Neuronal stem cell (in vitro differentiated cells): ENCODE results near the gene BLOC1S5.
"Not testable (repeated sequence)": the region's sequence is repeated elsewhere in the genome, so short reads cannot be mapped to it uniquely, and the experiment has no call there.

Experiments
- DNase-seq: peaks from one replicate; pipeline ENCODE4 v3.0.0-alpha.2; 2013; ENCODE audit warnings: low spot score
- H2AFZ ChIP-seq: one replicate; pipeline ENCODE4 v1.6.1; 2013; ENCODE audit warnings: mild to moderate bottlenecking, low read length, inconsistent platforms
- H2AK5ac ChIP-seq: 2 replicates; pipeline ENCODE4 v1.6.1; 2013; ENCODE audit warnings: low read depth, mild to moderate bottlenecking, inconsistent platforms, low read length, moderate library complexity, mixed read lengths
- H2BK120ac ChIP-seq: 2 replicates; pipeline ENCODE4 v1.6.1; 2013; ENCODE audit warnings: low read depth, mild to moderate bottlenecking, inconsistent platforms, low read length, moderate library complexity, mixed read lengths
- H2BK12ac ChIP-seq: one replicate; pipeline ENCODE4 v1.6.1; 2013; ENCODE audit warnings: low read length, inconsistent platforms
- H2BK15ac ChIP-seq: 2 replicates; pipeline ENCODE4 v1.6.1; 2013; ENCODE audit warnings: mild to moderate bottlenecking, low read length, inconsistent platforms, mixed read lengths
- H2BK5ac ChIP-seq: one replicate; pipeline ENCODE4 v1.6.1; 2013; ENCODE audit warnings: inconsistent platforms, mild to moderate bottlenecking, low read length, moderate library complexity
- H3K14ac ChIP-seq: one replicate; pipeline ENCODE4 v1.6.1; 2013; ENCODE audit warnings: low read length, inconsistent platforms
- H3K18ac ChIP-seq: 2 replicates; pipeline ENCODE4 v1.6.1; 2013; ENCODE audit warnings: low read length, inconsistent platforms
- H3K23ac ChIP-seq: 2 replicates; pipeline ENCODE4 v1.6.1; 2013; ENCODE audit warnings: low read depth, mild to moderate bottlenecking, mixed read lengths, low read length, inconsistent platforms; ENCODE audit not compliant: poor library complexity
- H3K27ac ChIP-seq: replicated peaks from 3 replicates; pipeline ENCODE4 v1.5.1; 2013; ENCODE audit warnings: low read length, inconsistent platforms
- H3K27me3 ChIP-seq, 3 experiments: 2 replicates each; pipeline ENCODE4 v1.6.1; 2013; ENCODE audit warnings: low read length in 3 of 3, mild to moderate bottlenecking in 2 of 3, inconsistent platforms in 1 of 3, low read depth in 1 of 3, mixed read lengths in 1 of 3, moderate library complexity in 1 of 3; ENCODE audit not compliant: control insufficient read depth in 3 of 3, insufficient read depth in 3 of 3
- H3K36me3 ChIP-seq, 2 donors: replicated peaks in 1 of 2; 2 replicates each; pipeline ENCODE4 v1.6.1; 2013; ENCODE audit warnings: low read length in 2 of 2; ENCODE audit not compliant: control insufficient read depth in 2 of 2, insufficient read depth in 2 of 2
- H3K4ac ChIP-seq: 2 replicates; pipeline ENCODE4 v1.6.1; 2013; ENCODE audit warnings: inconsistent platforms, mild to moderate bottlenecking, low read length, moderate library complexity
- H3K4me1 ChIP-seq, 2 donors: 1 replicate in 1 of 2; 2 replicates in 1 of 2; pipeline ENCODE4 v1.6.1; 2013; ENCODE audit warnings: low read length in 2 of 2, low read depth in 1 of 2; ENCODE audit not compliant: control insufficient read depth in 2 of 2, insufficient read depth in 1 of 2
- H3K4me2 ChIP-seq: one replicate; pipeline ENCODE4 v1.6.1; 2013; ENCODE audit warnings: mild to moderate bottlenecking, low read length, inconsistent platforms; ENCODE audit not compliant: insufficient read depth, poor library complexity, severe bottlenecking
- H3K4me3 ChIP-seq, 2 donors: 2 replicates each; pipeline ENCODE4 v1.5.1; 2013; ENCODE audit warnings: low read length in 2 of 2, mild to moderate bottlenecking in 2 of 2, inconsistent platforms in 1 of 2, moderate library complexity in 1 of 2
- H3K79me1 ChIP-seq: one replicate; pipeline ENCODE4 v1.6.1; 2013; ENCODE audit warnings: low read depth, mild to moderate bottlenecking, inconsistent platforms, low read length, moderate library complexity
- H3K9ac ChIP-seq: one replicate; pipeline ENCODE4 v1.6.1; 2013; ENCODE audit warnings: mild to moderate bottlenecking, low read depth, low read length, inconsistent platforms; ENCODE audit not compliant: poor library complexity
- H3K9me3 ChIP-seq, 2 donors: replicated peaks in 1 of 2; 2 replicates each; pipeline versions ENCODE3 to v1.6.1; 2013; ENCODE audit warnings: low read length in 2 of 2, mild to moderate bottlenecking in 2 of 2, inconsistent platforms in 1 of 2, low read depth in 1 of 2, mixed read lengths in 1 of 2, moderate library complexity in 1 of 2; ENCODE audit not compliant: control insufficient read depth in 2 of 2, insufficient read depth in 1 of 2
- H4K8ac ChIP-seq: one replicate; pipeline ENCODE4 v1.6.1; 2013; ENCODE audit warnings: low read depth, mild to moderate bottlenecking, inconsistent platforms, low read length, moderate library complexity
- H4K91ac ChIP-seq: one replicate; pipeline ENCODE4 v1.6.1; 2013; ENCODE audit warnings: low read length, low read depth, mild to moderate bottlenecking, inconsistent platforms; ENCODE audit not compliant: poor library complexity
- WGBS, 2 donors: extraction: QIAGEN DNeasy Blood & Tissue Kit; methylation state at CpG; one replicate each; pipeline ENCODE4 v1.1.7; 2013; ENCODE audit warnings: missing lambda C conversion rate in 2 of 2, mixed read lengths in 1 of 2; ENCODE audit not compliant: insufficient read length in 2 of 2, insufficient replicate concordance in 1 of 2; ENCODE audit errors: extremely low coverage in 2 of 2; 5-methylcytosine and 5-hydroxymethylcytosine counted together

BLOC1S5 gene

GRCh38 chr6:7991536-7991935, 72.7 kb downstream of the BLOC1S5 start:
- Histone ChIP-seq H2BK12ac (no peak overlapping the region), H2BK5ac (no peak overlapping the region), H3K27me3 (peaks cover 0 to 44% (median 0%) of the 10 kb centered on the region in 3 experiments), H2BK120ac (no peak overlapping the region), H2AFZ (no peak overlapping the region), H3K36me3 (no peaks in the 10 kb centered on the region), H4K91ac (no peak overlapping the region), H3K23ac (no peak overlapping the region), H3K9me3 (peaks cover 0 to 21% of the 10 kb centered on the region in 2 donors), H3K18ac (no peak overlapping the region), H3K9ac (no peak overlapping the region), H3K27ac (no peak overlapping the region), H4K8ac (no peak overlapping the region), H3K79me1 (no peaks in the 10 kb centered on the region), H3K4me2 (no peak overlapping the region), H3K4me3 (peak overlapping the region in 1 of 2 donors; percentile 53), H3K4me1 (peaks cover 0 to 2% of the 10 kb centered on the region in 2 donors), H3K14ac (no peak overlapping the region), H3K4ac (no peak overlapping the region), H2BK15ac (no peak overlapping the region), H2AK5ac (no peak overlapping the region)
- WGBS, 2 donors, result no CpG with 5 or more reads among the region's 1 CpG
- DNase-seq, result no peak

GRCh38 chr6:7986219-7986618, 78.0 kb downstream of the BLOC1S5 start:
- Histone ChIP-seq H4K8ac (no peak overlapping the region), H3K4me3 (no peak overlapping the region), H2BK12ac (no peak overlapping the region), H2BK120ac (no peak overlapping the region), H3K18ac (no peak overlapping the region), H3K4me1 (no peaks in the 10 kb centered on the region), H3K79me1 (no peaks in the 10 kb centered on the region), H2AK5ac (no peak overlapping the region), H3K27ac (no peak overlapping the region), H2BK15ac (no peak overlapping the region), H3K27me3 (peaks cover 0 to 87% (median 0%) of the 10 kb centered on the region in 3 experiments), H3K9me3 (peaks cover 0 to 32% of the 10 kb centered on the region in 2 donors), H3K14ac (no peak overlapping the region), H3K9ac (no peak overlapping the region), H3K4me2 (no peak overlapping the region), H3K23ac (no peak overlapping the region), H2AFZ (no peak overlapping the region), H2BK5ac (no peak overlapping the region), H3K36me3 (no peaks in the 10 kb centered on the region), H4K91ac (no peak overlapping the region), H3K4ac (no peak overlapping the region)
- no CpG with 5 or more reads among the region's 31 CpGs for WGBS, 2 donors
- no peak for DNase-seq

- H3K9me3 ChIP-seq, result peaks cover 0 to 45% of the 10 kb centered on the region in 2 donors
- H3K79me1 ChIP-seq, H3K4me1 ChIP-seq, H3K4me3 ChIP-seq, H3K4me2 ChIP-seq, H3K9ac ChIP-seq, H3K14ac ChIP-seq, H4K8ac ChIP-seq, H2BK15ac ChIP-seq, H3K36me3 ChIP-seq, H4K91ac ChIP-seq, H2AFZ ChIP-seq, H2BK120ac ChIP-seq, H3K23ac ChIP-seq, H3K18ac ChIP-seq, H3K4ac ChIP-seq, DNase-seq, H2BK5ac ChIP-seq, H2BK12ac ChIP-seq, H3K27ac ChIP-seq, H2AK5ac ChIP-seq: not testable (repeated sequence)
- peaks cover 0 to 90% (median 0%) of the 10 kb centered on the region in 3 experiments for H3K27me3 ChIP-seq
- no CpG with 5 or more reads among the region's 6 CpGs for WGBS, 2 donors
Observed at GRCh38 chr6:7983967-7984366, 80.2 kb downstream of the BLOC1S5 start.

GRCh38 chr6:7979831-7980230, 84.4 kb downstream of the BLOC1S5 start:
- H3K9me3 ChIP-seq, result peaks cover 2 to 38% of the 10 kb centered on the region in 2 donors
- H2BK15ac ChIP-seq, result no peak overlapping the region
- H3K27ac ChIP-seq, result no peak overlapping the region
- no peak for DNase-seq
- H3K4ac ChIP-seq, result no peak overlapping the region
- no peak overlapping the region for H3K18ac ChIP-seq
- H3K36me3 ChIP-seq, result no peaks in the 10 kb centered on the region
- no peak overlapping the region for H3K14ac ChIP-seq
- no peak overlapping the region for H3K4me3 ChIP-seq
- no peak overlapping the region for H3K9ac ChIP-seq
- no peaks in the 10 kb centered on the region for H3K79me1 ChIP-seq
- H4K91ac ChIP-seq, result no peak overlapping the region
- no peak overlapping the region for H2AK5ac ChIP-seq
- H2AFZ ChIP-seq, result no peak overlapping the region
- H2BK5ac ChIP-seq, result no peak overlapping the region
- H3K4me1 ChIP-seq, result peaks cover 0 to 9% of the 10 kb centered on the region in 2 donors
- no peak overlapping the region for H3K4me2 ChIP-seq
- H3K27me3 ChIP-seq, result peaks cover 0 to 89% (median 0%) of the 10 kb centered on the region in 3 experiments
- H3K23ac ChIP-seq, result no peak overlapping the region
- no peak overlapping the region for H2BK12ac ChIP-seq
- no peak overlapping the region for H4K8ac ChIP-seq
- H2BK120ac ChIP-seq, result no peak overlapping the region
